OCI-LY3 (cell line): Measurements from ENCODE around the gene OPN4.

ENCODE experiments used
- EZH2phosphoT487 ChIP-seq: fragments of 200-600 bp; shearing (Covaris generic); IDR thresholded peaks from 2 replicates; pipeline ENCODE4 v1.6.1; 2018; ENCODE audit warnings: antibody characterized with exemption, mixed run types, low read depth
- TF ChIP-seq, protein P1 (sequence below): fragments of 200-600, 300-600 bp; sonication (generic); IDR thresholded peaks from 2 replicates; pipeline ENCODE4 v1.5.1; 2014; ENCODE audit warnings: antibody characterized with exemption, low read length, low read depth

DNA sequence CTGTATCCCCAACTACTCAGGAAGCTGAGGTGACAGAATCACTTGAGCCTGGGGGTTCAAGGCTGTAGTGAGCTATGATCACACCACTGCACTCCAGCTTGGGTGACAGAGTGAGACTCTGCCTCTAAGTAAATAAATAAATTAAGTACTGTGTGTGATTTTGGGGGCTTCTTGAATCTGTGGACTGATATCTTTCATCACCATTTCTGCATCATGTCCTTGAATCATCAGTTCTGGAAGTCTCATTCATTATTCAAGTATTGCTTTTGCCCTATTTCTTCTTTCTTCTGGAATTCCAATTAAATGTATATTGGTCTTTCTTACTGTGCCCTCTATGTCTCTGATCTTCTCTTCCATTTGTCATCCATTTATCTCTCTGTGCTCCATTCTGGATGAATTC is 46.7 kb upstream of the OPN4 start:
- TF ChIP-seq, protein P1, sequence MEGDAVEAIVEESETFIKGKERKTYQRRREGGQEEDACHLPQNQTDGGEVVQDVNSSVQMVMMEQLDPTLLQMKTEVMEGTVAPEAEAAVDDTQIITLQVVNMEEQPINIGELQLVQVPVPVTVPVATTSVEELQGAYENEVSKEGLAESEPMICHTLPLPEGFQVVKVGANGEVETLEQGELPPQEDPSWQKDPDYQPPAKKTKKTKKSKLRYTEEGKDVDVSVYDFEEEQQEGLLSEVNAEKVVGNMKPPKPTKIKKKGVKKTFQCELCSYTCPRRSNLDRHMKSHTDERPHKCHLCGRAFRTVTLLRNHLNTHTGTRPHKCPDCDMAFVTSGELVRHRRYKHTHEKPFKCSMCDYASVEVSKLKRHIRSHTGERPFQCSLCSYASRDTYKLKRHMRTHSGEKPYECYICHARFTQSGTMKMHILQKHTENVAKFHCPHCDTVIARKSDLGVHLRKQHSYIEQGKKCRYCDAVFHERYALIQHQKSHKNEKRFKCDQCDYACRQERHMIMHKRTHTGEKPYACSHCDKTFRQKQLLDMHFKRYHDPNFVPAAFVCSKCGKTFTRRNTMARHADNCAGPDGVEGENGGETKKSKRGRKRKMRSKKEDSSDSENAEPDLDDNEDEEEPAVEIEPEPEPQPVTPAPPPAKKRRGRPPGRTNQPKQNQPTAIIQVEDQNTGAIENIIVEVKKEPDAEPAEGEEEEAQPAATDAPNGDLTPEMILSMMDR: no peak
- no peak for TF ChIP-seq EZH2phosphoT487
